ENCODE measurements around the gene UROD. TPM values are rescaled to one million over a fixed set of nuclear protein-coding genes. Genes with fewer than 3 reads are reported as not detected.

The UROD gene
- polyA plus RNA-seq, 4 donors: 52.1 to 85.4 (median 73.8) TPM

DNA sequence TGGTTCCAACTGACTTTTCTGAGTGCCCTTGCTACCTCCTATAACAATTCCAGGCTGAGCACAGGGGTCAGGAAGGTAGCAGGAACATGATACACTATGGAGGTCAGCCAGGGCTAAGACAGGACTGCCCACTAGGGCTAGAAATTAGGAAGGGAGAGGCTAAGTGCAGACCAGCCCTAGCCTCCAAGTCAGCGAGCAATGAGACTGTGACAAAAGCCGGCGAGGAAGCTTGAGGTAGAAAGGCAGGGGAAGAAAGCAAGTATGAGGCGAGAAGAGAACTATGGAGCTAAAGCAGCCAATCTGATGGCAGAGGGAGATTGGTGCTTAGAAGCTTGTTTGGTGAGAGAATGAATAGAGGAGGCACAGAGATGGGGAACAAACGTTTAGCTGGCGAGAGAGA, 4.7 kb downstream of the UROD start:
- H3K27me3 ChIP-seq (ENCODE audit: control insufficient read depth in 3 of 3, insufficient read depth in 3 of 3, low read length in 3 of 3): no peaks in the 10 kb centered on the region
- WGBS, 3 donors: 76 to 91% (median 82%) methylated on average over 6 of the region's 6 CpGs
- no peaks in the 10 kb centered on the region for H3K9me3 ChIP-seq (ENCODE audit: control insufficient read depth in 2 of 2, insufficient read depth in 1 of 2, low read depth in 1 of 2, low read length in 1 of 2)
- H3K4me3 ChIP-seq (ENCODE audit: low read depth in 1 of 3, low read length in 3 of 3): no peak overlapping the region
- H3K4me1 ChIP-seq (ENCODE audit: control insufficient read depth in 3 of 3, insufficient read depth in 2 of 3, low read depth in 1 of 3, low read length in 2 of 3): peaks cover 0 to 7% (median 0%) of the 10 kb centered on the region in 3 donors
- no peak overlapping the region for H3K27ac ChIP-seq (ENCODE audit: low read depth in 1 of 3, low read length in 2 of 3)
- FAIRE-seq: no peak
- DNase-seq: no peak
- peaks cover 0 to 34% (median 0%) of the 10 kb centered on the region in 3 donors for H3K36me3 ChIP-seq (ENCODE audit: control insufficient read depth in 3 of 3, insufficient read depth in 2 of 3, low read depth in 1 of 3, low read length in 3 of 3)

DNA sequence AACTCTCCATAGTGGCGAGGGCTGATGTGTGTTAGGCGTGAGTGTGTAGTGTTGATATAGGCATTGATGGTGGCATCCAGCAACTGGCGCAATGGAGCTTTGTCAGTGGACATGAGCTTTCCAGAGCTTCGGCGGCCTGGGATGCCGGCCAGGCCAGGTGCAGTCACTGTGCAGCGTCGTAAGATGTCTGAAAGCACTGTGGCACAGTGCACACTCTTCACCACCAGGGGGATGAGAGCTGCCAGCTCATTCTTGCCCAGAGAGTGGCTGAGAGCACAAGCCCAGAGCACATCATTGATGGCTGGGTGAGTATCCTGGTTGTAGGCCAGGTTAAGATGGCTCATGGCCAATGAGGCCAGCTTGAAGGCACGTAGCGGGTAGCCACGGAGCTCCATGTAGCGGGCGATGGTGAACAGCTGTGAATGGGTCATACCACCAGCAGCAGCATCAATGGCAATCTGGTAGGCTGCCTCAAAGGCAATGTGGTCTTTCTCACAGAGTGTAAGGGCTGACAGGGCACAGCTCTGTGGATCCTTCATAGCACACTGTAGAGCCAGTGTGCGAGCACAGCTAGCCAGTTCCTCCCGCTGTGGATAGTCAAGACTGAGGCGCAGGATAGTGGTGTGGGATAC, 6.7 kb downstream of the UROD start:
- Histone ChIP-seq H3K27ac (ENCODE audit: low read depth in 1 of 3, low read length in 2 of 3) (no peak overlapping the region), H3K27me3 (ENCODE audit: control insufficient read depth in 3 of 3, insufficient read depth in 3 of 3, low read length in 3 of 3) (no peaks in the 10 kb centered on the region), H3K4me1 (ENCODE audit: control insufficient read depth in 3 of 3, insufficient read depth in 2 of 3, low read depth in 1 of 3, low read length in 2 of 3) (no peaks in the 10 kb centered on the region), H3K9me3 (ENCODE audit: control insufficient read depth in 2 of 2, insufficient read depth in 1 of 2, low read depth in 1 of 2, low read length in 1 of 2) (no peaks in the 10 kb centered on the region), H3K36me3 (ENCODE audit: control insufficient read depth in 3 of 3, insufficient read depth in 2 of 3, low read depth in 1 of 3, low read length in 3 of 3) (peaks cover 0 to 30% (median 0%) of the 10 kb centered on the region in 3 donors), H3K4me3 (ENCODE audit: low read depth in 1 of 3, low read length in 3 of 3) (no peak overlapping the region)
- WGBS, 3 donors: 42 to 57% (median 54%) methylated on average over 16 of the region's 16 CpGs
- DNase-seq: peak; percentile 75 to 80
- no peak for FAIRE-seq

DNA sequence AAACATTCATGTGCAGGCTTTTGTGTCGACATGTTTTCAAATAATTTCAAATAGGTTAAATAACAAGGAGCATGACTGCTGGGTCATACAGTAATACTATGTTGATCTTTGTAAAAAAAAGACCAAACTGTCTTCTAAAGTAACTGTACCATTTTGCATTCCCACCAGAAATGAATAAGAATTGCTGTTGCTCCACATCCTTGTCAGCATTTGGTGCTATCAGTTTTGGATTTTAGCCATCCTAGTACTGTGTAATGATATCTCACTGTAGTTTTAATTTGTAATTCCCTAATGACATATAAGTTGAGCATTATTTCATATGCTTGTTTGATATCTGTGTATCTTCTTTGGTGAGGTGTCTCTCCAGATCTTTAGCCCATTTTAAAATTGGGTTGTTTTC, 11.6 kb downstream of the UROD start:
- DNase-seq: no peak
- Histone ChIP-seq H3K27ac (ENCODE audit: low read depth in 1 of 3, low read length in 2 of 3) (no peak overlapping the region), H3K9me3 (ENCODE audit: control insufficient read depth in 2 of 2, insufficient read depth in 1 of 2, low read depth in 1 of 2, low read length in 1 of 2) (no peaks in the 10 kb centered on the region), H3K27me3 (ENCODE audit: control insufficient read depth in 3 of 3, insufficient read depth in 3 of 3, low read length in 3 of 3) (no peaks in the 10 kb centered on the region), H3K4me3 (ENCODE audit: low read depth in 1 of 3, low read length in 3 of 3) (no peak overlapping the region), H3K4me1 (ENCODE audit: control insufficient read depth in 3 of 3, insufficient read depth in 2 of 3, low read depth in 1 of 3, low read length in 2 of 3) (no peaks in the 10 kb centered on the region), H3K36me3 (ENCODE audit: control insufficient read depth in 3 of 3, insufficient read depth in 2 of 3, low read depth in 1 of 3, low read length in 3 of 3) (peaks cover 0 to 12% (median 0%) of the 10 kb centered on the region in 3 donors)
- 91 to 95% (median 94%) methylated on average over 1 of the region's 1 CpG for WGBS, 3 donors
- no peak for FAIRE-seq

DNA sequence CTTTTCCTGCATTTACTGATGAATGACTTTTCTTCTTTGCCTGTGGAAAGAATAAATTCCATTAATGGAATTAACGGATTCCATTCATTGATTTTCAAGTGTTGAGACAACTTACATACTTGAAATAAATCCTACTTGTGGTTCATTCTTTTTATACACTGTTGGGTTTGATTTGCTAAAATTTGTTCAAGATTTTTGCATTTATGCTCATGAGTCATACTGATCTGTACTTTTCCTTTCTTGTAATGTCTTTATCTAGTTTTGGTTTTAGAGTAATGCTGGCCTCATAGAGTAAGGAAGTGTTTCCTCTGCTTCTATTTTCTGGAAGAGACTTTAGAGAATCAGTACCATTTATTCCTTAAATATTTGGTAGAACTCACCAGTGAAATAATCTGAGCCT, 14.4 kb downstream of the UROD start:
- 92 to 96% (median 96%) methylated on average over 1 of the region's 1 CpG for WGBS, 3 donors
- Histone ChIP-seq H3K4me1 (ENCODE audit: control insufficient read depth in 3 of 3, insufficient read depth in 2 of 3, low read depth in 1 of 3, low read length in 2 of 3) (no peaks in the 10 kb centered on the region), H3K9me3 (ENCODE audit: control insufficient read depth in 2 of 2, insufficient read depth in 1 of 2, low read depth in 1 of 2, low read length in 1 of 2) (no peaks in the 10 kb centered on the region), H3K27ac (ENCODE audit: low read depth in 1 of 3, low read length in 2 of 3) (no peak overlapping the region), H3K36me3 (ENCODE audit: control insufficient read depth in 3 of 3, insufficient read depth in 2 of 3, low read depth in 1 of 3, low read length in 3 of 3) (peaks cover 0 to 5% (median 0%) of the 10 kb centered on the region in 3 donors), H3K4me3 (ENCODE audit: low read depth in 1 of 3, low read length in 3 of 3) (no peak overlapping the region), H3K27me3 (ENCODE audit: control insufficient read depth in 3 of 3, insufficient read depth in 3 of 3, low read length in 3 of 3) (no peaks in the 10 kb centered on the region)
- no peak for FAIRE-seq
- DNase-seq: no peak

DNA sequence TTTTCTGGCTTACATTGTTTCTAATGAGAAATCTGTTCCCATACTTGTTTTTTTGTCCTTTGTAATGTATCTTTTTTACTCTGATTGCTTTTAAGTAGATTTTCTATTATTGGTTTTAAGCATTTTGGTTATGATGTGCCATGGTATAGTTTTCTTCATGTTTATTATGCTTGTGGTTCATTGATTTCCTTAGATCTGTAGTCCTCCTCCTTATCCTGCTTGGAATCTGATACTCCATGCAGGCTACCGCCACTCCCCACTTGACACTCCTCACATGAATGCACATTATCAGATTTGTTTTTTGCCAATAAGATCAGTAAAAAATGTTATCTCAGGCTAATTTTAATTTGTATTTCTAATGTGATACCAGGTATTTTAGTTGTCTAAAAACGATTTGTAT, 20.8 kb downstream of the UROD start:
- peaks cover 2 to 22% (median 6%) of the 10 kb centered on the region in 3 donors for H3K36me3 ChIP-seq (ENCODE audit: control insufficient read depth in 3 of 3, insufficient read depth in 2 of 3, low read depth in 1 of 3, low read length in 3 of 3)
- H3K9me3 ChIP-seq (ENCODE audit: control insufficient read depth in 2 of 2, insufficient read depth in 1 of 2, low read depth in 1 of 2, low read length in 1 of 2): no peaks in the 10 kb centered on the region
- H3K27ac ChIP-seq (ENCODE audit: low read depth in 1 of 3, low read length in 2 of 3): no peak overlapping the region
- DNase-seq: no peak
- no peak for FAIRE-seq
- peaks cover 0 to 12% (median 0%) of the 10 kb centered on the region in 3 donors for H3K4me1 ChIP-seq (ENCODE audit: control insufficient read depth in 3 of 3, insufficient read depth in 2 of 3, low read depth in 1 of 3, low read length in 2 of 3)
- no peaks in the 10 kb centered on the region for H3K27me3 ChIP-seq (ENCODE audit: control insufficient read depth in 3 of 3, insufficient read depth in 3 of 3, low read length in 3 of 3)
- H3K4me3 ChIP-seq (ENCODE audit: low read depth in 1 of 3, low read length in 3 of 3): no peak overlapping the region
- 66 to 77% (median 72%) methylated on average over 2 of the region's 2 CpGs for WGBS, 3 donors

DNA sequence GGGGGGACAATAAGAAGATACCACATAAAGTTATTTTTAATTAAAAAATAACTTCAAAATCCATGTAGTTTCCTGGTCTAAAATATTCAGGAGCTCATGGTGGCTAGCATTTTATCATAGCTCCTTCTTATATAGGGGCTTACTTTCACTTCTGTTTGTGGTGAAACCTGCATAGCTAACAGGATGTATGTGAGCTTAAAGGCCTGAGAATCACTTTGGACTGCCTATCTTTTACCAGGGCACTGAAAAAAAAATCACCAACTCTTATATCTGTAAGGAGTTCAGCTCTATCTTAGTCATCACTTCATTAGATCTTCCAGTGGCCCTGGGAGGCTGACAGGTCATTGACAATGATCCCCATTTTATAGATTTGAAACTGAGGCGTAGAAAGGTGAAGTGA, 21.3 kb downstream of the UROD start:
- FAIRE-seq: no peak
- WGBS, 3 donors: 93 to 100% (median 95%) methylated on average over 1 of the region's 1 CpG
- H3K4me1 ChIP-seq (ENCODE audit: control insufficient read depth in 3 of 3, insufficient read depth in 2 of 3, low read depth in 1 of 3, low read length in 2 of 3): peaks cover 0 to 15% (median 0%) of the 10 kb centered on the region in 3 donors
- no peak overlapping the region for H3K4me3 ChIP-seq (ENCODE audit: low read depth in 1 of 3, low read length in 3 of 3)
- peaks cover 2 to 22% (median 6%) of the 10 kb centered on the region in 3 donors for H3K36me3 ChIP-seq (ENCODE audit: control insufficient read depth in 3 of 3, insufficient read depth in 2 of 3, low read depth in 1 of 3, low read length in 3 of 3)
- no peaks in the 10 kb centered on the region for H3K9me3 ChIP-seq (ENCODE audit: control insufficient read depth in 2 of 2, insufficient read depth in 1 of 2, low read depth in 1 of 2, low read length in 1 of 2)
- H3K27ac ChIP-seq (ENCODE audit: low read depth in 1 of 3, low read length in 2 of 3): no peak overlapping the region
- no peaks in the 10 kb centered on the region for H3K27me3 ChIP-seq (ENCODE audit: control insufficient read depth in 3 of 3, insufficient read depth in 3 of 3, low read length in 3 of 3)
- no peak for DNase-seq

DNA sequence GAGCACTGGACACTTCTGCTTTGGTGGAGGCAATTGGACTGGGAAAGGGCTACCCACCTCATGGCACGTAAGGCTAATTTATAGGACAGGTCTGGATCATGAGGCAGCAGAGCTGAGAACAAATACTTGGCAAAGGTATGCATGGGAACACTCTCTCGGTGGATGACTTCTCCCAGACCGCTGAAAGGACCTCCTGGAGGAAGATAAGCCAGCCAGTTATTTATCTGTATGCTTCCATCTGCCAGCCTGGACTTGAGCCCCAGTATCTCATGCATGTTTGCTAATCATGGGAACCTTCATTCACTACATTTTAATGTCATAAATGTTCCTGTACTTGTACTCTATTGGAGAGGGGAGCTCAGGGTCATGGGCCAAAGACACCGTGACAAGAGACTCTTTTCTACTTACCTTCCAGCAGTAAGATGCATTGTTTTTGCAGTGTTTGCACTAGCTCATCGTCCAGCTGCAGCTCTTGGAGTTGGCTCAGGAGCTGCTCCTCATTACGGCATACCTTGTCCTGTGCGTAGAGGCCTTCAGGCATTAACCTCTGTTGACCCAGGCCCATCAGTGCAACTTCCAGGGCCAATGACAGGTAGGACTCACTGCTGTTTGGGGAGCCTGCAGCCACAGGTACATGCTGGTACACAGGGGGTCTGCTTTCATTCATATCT, 23.7 kb downstream of the UROD start:
- H3K4me3 ChIP-seq (ENCODE audit: low read depth in 1 of 3, low read length in 3 of 3): no peak overlapping the region
- no peak overlapping the region for H3K27ac ChIP-seq (ENCODE audit: low read depth in 1 of 3, low read length in 2 of 3)
- peaks cover 2 to 26% (median 6%) of the 10 kb centered on the region in 3 donors for H3K36me3 ChIP-seq (ENCODE audit: control insufficient read depth in 3 of 3, insufficient read depth in 2 of 3, low read depth in 1 of 3, low read length in 3 of 3)
- 72 to 80% (median 79%) methylated on average over 7 of the region's 7 CpGs for WGBS, 3 donors
- no peaks in the 10 kb centered on the region for H3K9me3 ChIP-seq (ENCODE audit: control insufficient read depth in 2 of 2, insufficient read depth in 1 of 2, low read depth in 1 of 2, low read length in 1 of 2)
- FAIRE-seq (no peak), DNase-seq (peak in 1 of 2 donors; percentile 10)
- H3K27me3 ChIP-seq (ENCODE audit: control insufficient read depth in 3 of 3, insufficient read depth in 3 of 3, low read length in 3 of 3): no peaks in the 10 kb centered on the region
- peaks cover 0 to 16% (median 0%) of the 10 kb centered on the region in 3 donors for H3K4me1 ChIP-seq (ENCODE audit: control insufficient read depth in 3 of 3, insufficient read depth in 2 of 3, low read depth in 1 of 3, low read length in 2 of 3)

DNA sequence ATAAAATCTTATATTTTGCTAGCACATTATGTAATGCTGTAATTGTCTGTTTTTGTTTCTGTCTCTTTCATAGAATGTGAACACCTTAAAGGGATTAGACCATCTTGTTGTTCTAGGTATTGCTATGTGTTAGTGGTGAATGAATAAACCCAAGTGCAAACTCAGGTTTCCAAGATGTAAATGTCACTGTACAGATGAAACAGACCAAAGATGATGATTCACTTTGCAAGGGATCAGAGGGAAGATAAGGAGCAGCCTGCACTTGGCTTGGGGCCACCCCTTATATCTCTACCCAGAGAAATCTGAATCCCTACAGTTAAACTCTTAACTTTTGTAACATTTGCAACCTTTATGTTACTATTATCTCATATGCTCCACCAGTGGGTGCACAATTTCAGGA, 25.4 kb downstream of the UROD start:
- no peak overlapping the region for H3K4me3 ChIP-seq (ENCODE audit: low read depth in 1 of 3, low read length in 3 of 3)
- H3K9me3 ChIP-seq (ENCODE audit: control insufficient read depth in 2 of 2, insufficient read depth in 1 of 2, low read depth in 1 of 2, low read length in 1 of 2): no peaks in the 10 kb centered on the region
- FAIRE-seq (no peak), DNase-seq (no peak)
- H3K27me3 ChIP-seq (ENCODE audit: control insufficient read depth in 3 of 3, insufficient read depth in 3 of 3, low read length in 3 of 3): no peaks in the 10 kb centered on the region
- peaks cover 0 to 16% (median 0%) of the 10 kb centered on the region in 3 donors for H3K4me1 ChIP-seq (ENCODE audit: control insufficient read depth in 3 of 3, insufficient read depth in 2 of 3, low read depth in 1 of 3, low read length in 2 of 3)
- no peak overlapping the region for H3K27ac ChIP-seq (ENCODE audit: low read depth in 1 of 3, low read length in 2 of 3)
- H3K36me3 ChIP-seq (ENCODE audit: control insufficient read depth in 3 of 3, insufficient read depth in 2 of 3, low read depth in 1 of 3, low read length in 3 of 3): peaks cover 0 to 19% (median 7%) of the 10 kb centered on the region in 3 donors

All from small intestine (tissue), 7 donors.